Stimulated activated CD8-positive, alpha-beta memory T cell treated with anti-CD3 and anti-CD28 coated beads, Interleukin-4, amount 100 ng/mL, for 1 hour (primary cell): ENCODE data around the gene RNF13.
"Not testable (repeated sequence)": the region's sequence is repeated elsewhere in the genome, so short reads cannot be mapped to it uniquely, and the experiment has no call there.

Experiments used
- DNase-seq, 2 donors: peaks; one replicate each; pipeline ENCODE4 v3.0.0-alpha.2; 2020; ENCODE audit warnings: low read depth in 2 of 2, low spot score in 1 of 2

RNF13 gene

GRCh38 chr3:149894205-149894604 is 81.2 kb downstream of the RNF13 start:
- no peak for DNase-seq

GRCh38 chr3:149895339-149895738 is 82.3 kb downstream of the RNF13 start:
- no peak for DNase-seq

- DNase-seq = no peak
Measured at GRCh38 chr3:149895769-149896168, 82.8 kb downstream of the RNF13 start.

GRCh38 chr3:149898771-149899170 is 85.8 kb downstream of the RNF13 start:
- no peak for DNase-seq

- DNase-seq = no peak
Measured at GRCh38 chr3:149900322-149900721, 87.3 kb downstream of the RNF13 start.

DNA sequence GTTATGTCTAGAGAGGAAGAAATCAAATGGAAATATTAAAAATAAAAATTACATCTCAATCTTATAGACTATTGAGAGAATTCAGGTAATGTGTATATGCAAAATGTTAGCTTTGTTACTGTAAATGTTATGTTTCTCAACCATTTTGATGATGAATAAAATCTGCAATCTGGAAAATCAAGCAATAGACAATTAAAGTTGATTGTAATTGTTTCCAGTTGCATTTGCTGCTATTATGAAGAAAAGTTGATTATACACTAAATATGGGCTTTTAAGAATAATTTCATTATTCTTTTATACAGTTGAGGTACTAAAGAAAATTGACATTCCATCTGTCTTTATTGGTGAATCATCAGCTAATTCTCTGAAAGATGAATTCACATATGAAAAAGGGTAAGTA is 88.8 kb downstream of the RNF13 start:
- DNase-seq = no peak

DNA sequence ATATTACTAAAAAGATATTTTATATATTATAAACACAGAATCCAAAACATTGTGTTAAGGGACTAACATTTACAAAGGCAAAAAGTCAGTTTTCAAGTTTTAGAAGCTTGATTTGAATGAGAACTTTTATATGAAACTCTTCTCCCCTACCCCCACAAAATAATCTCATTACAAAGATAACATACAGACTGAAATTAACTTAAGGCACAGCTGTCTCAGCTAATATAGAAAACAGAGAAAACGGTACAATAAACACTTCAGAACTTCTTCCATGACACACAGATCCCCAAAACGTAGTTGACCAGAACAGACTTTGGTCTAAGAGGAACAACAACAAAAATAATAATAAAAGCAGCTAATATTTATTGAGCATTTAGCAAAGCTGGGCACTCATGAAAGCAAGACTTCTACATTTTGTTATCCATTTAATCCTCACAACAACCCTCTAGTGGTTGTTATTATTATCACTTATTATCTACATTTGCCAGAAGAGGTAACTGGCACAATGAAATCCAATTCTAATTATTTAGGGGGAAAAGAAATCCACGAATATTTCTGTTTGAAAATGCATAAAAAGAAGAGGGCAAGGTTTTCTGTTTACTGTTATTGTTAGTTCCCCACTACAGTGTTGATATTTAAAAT is 89.6 kb downstream of the RNF13 start:
- no peak for DNase-seq

DNA sequence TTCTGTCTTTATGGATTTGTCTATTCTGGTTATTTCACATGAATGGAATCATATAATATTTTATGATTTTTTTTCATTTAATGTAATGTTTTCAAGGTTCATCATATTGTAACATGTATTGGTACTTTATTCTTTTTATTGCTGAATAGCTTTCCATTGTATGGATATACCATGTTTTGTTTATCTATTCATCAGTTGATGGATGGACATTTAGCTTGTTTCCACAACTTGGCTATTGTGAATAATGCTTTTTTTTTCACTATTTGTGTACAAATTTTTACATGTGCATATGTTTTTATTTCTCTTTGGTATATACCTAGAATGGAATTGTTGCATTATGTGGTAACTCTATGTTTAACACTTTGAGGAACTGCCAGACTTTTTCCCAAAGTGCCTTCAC is 93.0 kb downstream of the RNF13 start:
- DNase-seq = no peak

- DNase-seq = no peak
Measured at GRCh38 chr3:149908424-149908957, 95.5 kb downstream of the RNF13 start.

GRCh38 chr3:149909923-149910322 is 96.9 kb downstream of the RNF13 start:
- DNase-seq = no peak

- no peak for DNase-seq
Measured at GRCh38 chr3:149917124-149917667, 104.2 kb downstream of the RNF13 start.

GRCh38 chr3:149919509-149919908 is 106.5 kb downstream of the RNF13 start:
- DNase-seq = no peak

DNA sequence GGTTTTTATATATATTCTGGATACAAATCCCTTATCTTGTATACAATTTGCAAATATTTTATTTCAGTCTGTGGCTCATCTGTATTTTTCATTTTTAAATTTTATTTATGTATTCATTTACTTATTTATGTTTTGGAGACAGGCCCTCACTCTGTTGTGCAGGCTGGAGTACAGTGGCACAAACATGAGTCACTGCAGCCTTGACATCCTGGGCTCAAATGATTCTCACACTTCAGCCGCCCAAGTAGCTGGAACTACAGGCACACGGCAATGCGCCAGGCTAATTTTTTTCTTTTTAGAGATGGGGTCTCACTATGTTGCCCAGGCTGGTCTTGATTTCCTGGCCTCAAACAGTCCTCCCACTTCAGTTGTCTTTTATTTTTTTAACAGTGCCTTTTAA is 107.1 kb downstream of the RNF13 start:
- DNase-seq = no peak

DNA sequence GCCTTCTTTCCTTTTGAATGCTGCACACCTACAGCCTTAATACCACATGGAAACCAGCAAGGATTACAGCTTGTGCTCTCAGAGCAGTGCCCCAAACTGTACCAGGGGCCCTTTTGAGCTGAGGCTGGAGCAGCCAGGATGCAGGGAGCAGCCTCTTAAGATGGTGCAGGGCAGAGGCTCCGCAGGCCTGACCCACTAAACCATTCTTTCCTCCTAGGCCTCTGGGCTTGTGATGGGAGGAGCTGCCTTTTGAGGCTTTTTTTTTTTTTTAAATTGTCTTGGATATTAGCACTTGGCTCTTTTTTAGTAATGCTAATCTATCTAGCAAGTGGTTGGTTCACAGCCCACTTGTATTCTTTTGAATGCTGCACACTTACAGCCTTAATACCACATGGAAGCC is 120.0 kb downstream of the RNF13 start:
- no peak for DNase-seq

DNA sequence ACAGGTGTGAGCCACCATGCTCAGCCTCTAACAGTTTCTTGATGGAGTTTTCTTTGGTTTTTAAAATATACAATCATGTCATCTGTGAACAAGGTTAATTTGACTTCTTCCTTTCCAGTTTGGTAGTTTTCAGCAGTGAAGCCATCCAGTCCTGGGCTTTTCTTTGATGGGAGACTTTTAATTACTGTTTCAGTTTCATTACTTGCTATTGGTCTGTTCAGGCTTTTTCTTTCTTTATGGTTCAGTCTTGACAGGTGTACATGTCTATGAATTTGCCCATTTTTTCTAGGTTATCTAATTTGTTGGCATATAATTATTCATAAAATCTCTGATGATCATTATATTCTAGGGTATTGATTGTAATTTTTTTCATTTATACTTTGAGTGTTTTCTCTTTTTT is 120.8 kb downstream of the RNF13 start:
- no peak for DNase-seq

DNA sequence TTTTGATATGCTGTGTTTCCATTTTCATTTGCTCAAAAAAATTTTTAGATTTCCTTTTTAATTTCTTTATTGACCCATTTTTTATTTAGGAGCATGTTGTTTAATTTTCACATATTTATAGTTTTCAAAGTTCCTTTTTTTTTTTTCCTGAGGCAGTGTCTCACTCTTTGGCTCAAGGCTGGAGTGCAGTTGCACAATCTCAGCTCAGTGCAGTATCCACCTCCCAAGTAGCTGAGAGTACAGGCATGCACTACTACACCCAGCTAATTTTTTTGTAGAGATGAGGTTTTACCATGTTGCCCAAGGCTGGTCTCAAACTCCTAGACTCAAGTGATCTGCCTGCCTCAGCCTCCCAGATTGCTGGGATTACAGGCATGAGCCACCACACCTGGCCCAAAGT is 121.5 kb downstream of the RNF13 start:
- DNase-seq = no peak

- DNase-seq = no peak
Measured at GRCh38 chr3:149936812-149937230, 123.8 kb downstream of the RNF13 start.

GRCh38 chr3:149938392-149939055 is 125.5 kb downstream of the RNF13 start:
- not testable (repeated sequence) for DNase-seq

- DNase-seq = no peak
Measured at GRCh38 chr3:149941186-149941585, 128.2 kb downstream of the RNF13 start.

DNA sequence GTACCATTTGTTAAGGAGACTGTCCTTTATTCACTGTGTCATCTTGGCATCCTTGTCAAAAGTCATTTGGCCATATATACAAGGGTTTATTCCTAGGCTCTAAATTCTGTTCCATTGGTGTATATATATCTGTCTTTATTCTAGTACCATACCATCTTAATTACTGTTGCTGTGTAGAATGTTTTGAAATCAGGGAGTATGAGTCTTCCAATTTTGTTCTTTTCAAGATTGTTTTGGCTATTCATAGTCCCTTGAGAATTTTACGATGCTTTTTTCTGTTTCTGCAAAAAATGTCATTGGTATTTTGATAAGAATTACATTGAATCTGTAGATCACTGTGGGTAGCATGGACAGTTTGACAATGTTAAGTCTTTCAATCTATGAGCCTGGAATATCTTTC is 128.9 kb downstream of the RNF13 start:
- no peak for DNase-seq

DNA sequence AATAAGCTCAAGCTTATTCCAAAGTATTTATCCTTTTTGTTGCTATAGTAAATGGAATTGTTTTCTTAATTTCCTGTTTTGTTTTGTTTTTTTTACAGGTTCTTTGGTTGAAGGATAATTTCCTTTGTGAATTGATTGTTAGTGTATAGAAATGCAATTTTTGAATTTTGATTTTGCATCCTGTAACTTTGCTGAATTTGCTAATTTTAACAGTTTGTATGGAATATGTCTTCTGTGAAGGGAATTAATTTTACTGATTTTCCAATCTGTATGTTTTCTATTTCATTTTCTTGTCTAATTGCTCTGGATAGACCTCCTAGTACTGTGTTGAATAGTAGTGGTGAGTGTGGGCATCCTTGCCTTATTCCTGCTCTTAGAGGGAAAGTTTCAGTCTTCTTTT is 129.4 kb downstream of the RNF13 start:
- no peak for DNase-seq

DNA sequence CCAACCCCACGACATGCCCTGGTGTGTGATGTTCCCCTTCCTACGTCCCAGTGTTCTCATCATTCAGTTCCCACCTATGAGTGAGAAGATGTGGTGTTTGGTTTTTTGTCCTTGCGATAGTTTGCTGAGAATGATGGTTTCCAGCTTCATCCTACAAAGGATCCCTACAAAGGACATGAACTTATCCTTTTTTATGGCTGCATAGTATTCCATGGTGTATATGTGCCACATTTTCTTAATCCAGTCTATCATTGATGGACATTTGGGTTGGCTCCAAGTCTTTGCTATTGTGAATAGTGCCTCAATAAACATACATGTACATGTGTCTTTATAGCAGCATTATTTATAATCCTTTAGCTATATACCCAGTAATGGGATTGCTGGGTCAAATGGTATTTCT is 131.0 kb downstream of the RNF13 start:
- DNase-seq = not testable (repeated sequence)

- DNase-seq = no peak
Measured at GRCh38 chr3:149947231-149947630, 134.2 kb downstream of the RNF13 start.
